Parathyroid adenoma (tissue), 2 donors: Measurements from ENCODE around the gene SS18L1.

Experiments used
- H2AFZ ChIP-seq: fragments of 300-600 bp; sonication (generic); one replicate; pipeline ENCODE4 v1.7.0; 2017; ENCODE audit warnings: antibody characterized with exemption, mild to moderate bottlenecking
- H3K27ac ChIP-seq: fragments of 300-600 bp; sonication (generic); one replicate; pipeline ENCODE4 v1.7.0; 2017
- H3K27me3 ChIP-seq: fragments of 300-600 bp; sonication (generic); one replicate; pipeline ENCODE4 v1.7.0; 2017; ENCODE audit warnings: low read length; ENCODE audit not compliant: control insufficient read depth, insufficient read depth
- H3K36me3 ChIP-seq: fragments of 300-600 bp; sonication (generic); one replicate; pipeline ENCODE4 v1.7.0; 2017; ENCODE audit warnings: low read length; ENCODE audit not compliant: control insufficient read depth, insufficient read depth
- H3K4me1 ChIP-seq: fragments of 300-600 bp; sonication (generic); one replicate; pipeline ENCODE4 v1.7.0; 2017; ENCODE audit warnings: control low read depth
- H3K4me2 ChIP-seq: fragments of 300-600 bp; sonication (generic); one replicate; pipeline ENCODE4 v1.7.0; 2017; ENCODE audit warnings: low read length
- H3K4me3 ChIP-seq: fragments of 300-600 bp; sonication (generic); one replicate; pipeline ENCODE4 v1.7.0; 2017; ENCODE audit warnings: low read depth, low read length
- H3K79me2 ChIP-seq: fragments of 300-600 bp; sonication (generic); one replicate; pipeline ENCODE4 v1.7.0; 2017; ENCODE audit warnings: control low read depth
- H3K9ac ChIP-seq: fragments of 300-600 bp; sonication (generic); one replicate; pipeline ENCODE4 v1.7.0; 2017; ENCODE audit warnings: mild to moderate bottlenecking
- H3K9me3 ChIP-seq: fragments of 300-600 bp; sonication (generic); one replicate; pipeline ENCODE4 v1.7.0; 2017; ENCODE audit warnings: low read length; ENCODE audit not compliant: control insufficient read depth
- CTCF ChIP-seq: fragments of 300-600 bp; sonication (generic); IDR thresholded peaks from one replicate; pipeline ENCODE4 v1.7.0; 2017; ENCODE audit warnings: antibody characterized with exemption, mild to moderate bottlenecking
- donor health status: primary hyperparathyroidism.

The SS18L1 gene

GRCh38 chr20:62172666-62173065 is 29.1 kb downstream of the SS18L1 start:
- H3K9me3 ChIP-seq = no peaks in the 10 kb centered on the region
- H3K36me3 ChIP-seq = no peaks in the 10 kb centered on the region
- H2AFZ ChIP-seq = no peak overlapping the region
- no peak overlapping the region for H3K4me3 ChIP-seq
- H3K27me3 ChIP-seq = no peaks in the 10 kb centered on the region
- no peak for TF ChIP-seq CTCF
- no peak overlapping the region for H3K4me2 ChIP-seq
- no peaks in the 10 kb centered on the region for H3K4me1 ChIP-seq
- no peak overlapping the region for H3K9ac ChIP-seq
- no peaks in the 10 kb centered on the region for H3K79me2 ChIP-seq
- no peak overlapping the region for H3K27ac ChIP-seq

GRCh38 chr20:62174021-62174804 is 30.6 kb downstream of the SS18L1 start:
- Histone ChIP-seq H2AFZ (no peak overlapping the region), H3K9me3 (no peaks in the 10 kb centered on the region), H3K27me3 (no peaks in the 10 kb centered on the region), H3K79me2 (no peaks in the 10 kb centered on the region), H3K27ac (no peak overlapping the region), H3K4me2 (no peak overlapping the region), H3K36me3 (no peaks in the 10 kb centered on the region), H3K4me1 (no peaks in the 10 kb centered on the region), H3K9ac (no peak overlapping the region), H3K4me3 (no peak overlapping the region)
- TF ChIP-seq CTCF = no peak

- TF ChIP-seq CTCF = no peak
- Histone ChIP-seq H3K9ac (no peak overlapping the region), H3K79me2 (no peaks in the 10 kb centered on the region), H3K27me3 (no peaks in the 10 kb centered on the region), H3K4me1 (no peaks in the 10 kb centered on the region), H3K9me3 (no peaks in the 10 kb centered on the region), H2AFZ (no peak overlapping the region), H3K4me3 (no peak overlapping the region), H3K27ac (no peak overlapping the region), H3K4me2 (no peak overlapping the region), H3K36me3 (no peaks in the 10 kb centered on the region)
Measured at GRCh38 chr20:62174870-62175624, 31.5 kb downstream of the SS18L1 start.

GRCh38 chr20:62175711-62176110 is 32.1 kb downstream of the SS18L1 start:
- Histone ChIP-seq H3K9me3 (no peaks in the 10 kb centered on the region), H3K4me1 (no peaks in the 10 kb centered on the region), H3K4me3 (no peak overlapping the region), H3K79me2 (no peaks in the 10 kb centered on the region), H2AFZ (no peak overlapping the region), H3K36me3 (no peaks in the 10 kb centered on the region), H3K27me3 (no peaks in the 10 kb centered on the region), H3K27ac (no peak overlapping the region), H3K4me2 (no peak overlapping the region), H3K9ac (no peak overlapping the region)
- TF ChIP-seq CTCF = no peak
